Progenitor cell of endocrine pancreas (in vitro differentiated cells): ENCODE measurements around the gene MAP3K8. TPM values are rescaled to one million over a fixed set of nuclear protein-coding genes. Genes with fewer than 3 reads are reported as not detected.

ENCODE experiments used
- total RNA-seq: library from RNA; stranded (reverse); gene quantifications from 2 replicates; pipeline ENCODE4 v1.2.1, GENCODE V29; 2021

The MAP3K8 gene
- total RNA-seq, 1 donor from 2014 or later = 16.8 TPM

Other genes with a start within 250 kb of the MAP3K8 start
- gene MTPAP, start 84.9 kb upstream of the MAP3K8 start, total RNA-seq = 29.5 and 32.4 TPM in 2 replicates
- not detected in 2 replicates for gene LYZL2, start 195.6 kb downstream of the MAP3K8 start, total RNA-seq